IPS-18c (cell line): ENCODE measurements around the gene OR10J5.
"Not testable (repeated sequence)": the region's sequence is repeated elsewhere in the genome, so short reads cannot be mapped to it uniquely, and the experiment has no call there.

Experiments used
- H3K4me3 ChIP-seq: 2 replicates; pipeline ENCODE4 v1.7.0; 2013; ENCODE audit warnings: low read depth, mild to moderate bottlenecking, low read length, moderate library complexity; ENCODE audit not compliant: insufficient read depth
- H3K9me3 ChIP-seq: one replicate; pipeline ENCODE4 v1.6.1; 2013; ENCODE audit warnings: mild to moderate bottlenecking, low read length, moderate library complexity; ENCODE audit not compliant: control insufficient read depth, insufficient read depth

OR10J5 gene

DNA sequence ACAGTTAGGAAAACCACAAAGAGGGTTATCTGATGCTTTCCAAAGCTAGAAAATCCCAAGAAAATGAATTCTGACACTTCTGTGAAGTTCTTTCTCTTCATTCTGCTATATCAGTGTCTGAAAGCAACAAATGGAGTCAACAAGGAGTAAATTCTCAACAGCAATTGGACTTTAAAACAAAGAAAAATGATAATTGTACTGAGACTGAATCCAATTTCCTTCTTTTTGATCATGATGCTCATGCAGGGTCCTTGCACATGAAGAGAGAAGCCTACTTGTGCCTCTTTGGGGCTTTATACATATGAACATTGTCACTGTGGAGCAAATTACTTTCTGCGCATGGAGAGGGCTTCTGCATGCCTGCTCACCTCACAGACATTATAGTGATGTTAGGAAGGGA lies at the start of gene OR10J5:
TSS of gene OR10J5 (minus strand) at position 101 of the 400 bp plus-strand sequence. CDS start at position 101, 0 bp downstream.
- peaks cover 2% of the 10 kb centered on the region for H3K9me3 ChIP-seq
- no peak within 1 kb of the TSS for H3K4me3 ChIP-seq

- no peaks in the 10 kb centered on the region for H3K9me3 ChIP-seq
- no peak overlapping the region for H3K4me3 ChIP-seq
Observed at GRCh38 chr1:159584536-159584935, 48.7 kb upstream of the OR10J5 start.

DNA sequence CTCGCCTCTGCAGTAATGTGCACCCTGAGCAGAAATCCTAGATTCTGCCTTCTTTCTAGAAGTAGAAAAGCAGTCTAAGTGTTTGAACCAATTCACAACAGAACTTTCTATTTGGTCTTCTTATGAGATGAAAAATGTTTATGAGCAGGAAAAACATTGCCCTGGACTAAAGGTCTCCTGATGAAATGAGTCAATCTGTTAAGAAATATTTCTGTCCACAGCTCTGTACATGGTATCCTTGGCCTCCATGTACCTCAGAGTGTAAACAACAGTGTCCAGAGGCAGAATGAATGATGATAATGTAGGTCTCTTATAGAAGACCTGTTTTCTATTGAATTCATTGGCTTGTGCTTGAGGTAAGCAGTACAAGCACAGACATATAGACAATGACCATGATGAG lies 45.6 kb upstream of the OR10J5 start:
- Histone ChIP-seq H3K4me3 (no peak overlapping the region), H3K9me3 (no peaks in the 10 kb centered on the region)

- Histone ChIP-seq H3K4me3 (no peak overlapping the region), H3K9me3 (no peaks in the 10 kb centered on the region)
Observed at GRCh38 chr1:159580340-159580739, 44.5 kb upstream of the OR10J5 start.

GRCh38 chr1:159577446-159577845 lies 41.6 kb upstream of the OR10J5 start:
- Histone ChIP-seq H3K9me3 (peaks cover 3% of the 10 kb centered on the region), H3K4me3 (no peak overlapping the region)

DNA sequence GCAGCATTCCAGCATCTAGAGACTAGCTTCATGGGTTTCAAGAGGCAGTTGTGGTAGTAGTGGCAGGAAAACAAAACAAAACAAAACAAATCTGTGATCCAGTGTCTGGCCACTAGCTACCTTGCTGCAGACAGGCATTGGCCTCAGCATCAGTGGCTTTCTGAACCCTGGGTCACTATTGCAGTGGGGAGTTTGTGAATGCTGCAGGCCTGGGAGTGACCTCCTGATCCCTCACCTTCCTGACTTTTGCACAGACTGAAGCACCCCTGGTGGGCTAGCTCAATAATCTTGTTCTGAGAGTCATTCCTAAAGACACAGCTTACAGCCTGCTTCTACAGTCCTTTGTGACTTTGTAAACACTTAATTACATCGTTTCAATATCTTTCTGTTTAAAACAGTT lies 26.9 kb upstream of the OR10J5 start:
- H3K9me3 ChIP-seq: no peaks in the 10 kb centered on the region

GRCh38 chr1:159561497-159561896 lies 25.7 kb upstream of the OR10J5 start:
- Histone ChIP-seq H3K4me3 (no peak overlapping the region), H3K9me3 (no peaks in the 10 kb centered on the region)

More for the DNA sequence above, 26.9 kb upstream of the OR10J5 start:
- H3K4me3 ChIP-seq: no peak overlapping the region

DNA sequence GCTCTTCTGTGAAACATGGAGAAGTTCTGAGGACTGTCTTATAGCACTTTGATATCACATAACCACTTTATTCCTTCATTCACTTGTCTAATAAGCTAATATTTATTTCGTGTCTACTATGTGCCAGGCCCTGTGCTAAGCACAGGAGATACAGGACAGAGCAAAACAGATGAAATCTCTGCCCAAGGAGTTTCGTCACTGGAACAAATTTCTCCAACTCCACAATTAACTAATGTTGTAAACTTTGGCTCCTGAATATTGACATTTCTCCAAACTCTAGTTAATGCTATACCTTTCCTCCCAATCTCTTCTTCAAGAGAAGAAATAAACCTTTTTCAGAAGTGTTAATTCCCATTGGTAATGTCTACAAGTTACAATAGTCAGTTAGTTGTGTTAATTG lies 24.8 kb upstream of the OR10J5 start:
- no peaks in the 10 kb centered on the region for H3K9me3 ChIP-seq
- H3K4me3 ChIP-seq: no peak overlapping the region

DNA sequence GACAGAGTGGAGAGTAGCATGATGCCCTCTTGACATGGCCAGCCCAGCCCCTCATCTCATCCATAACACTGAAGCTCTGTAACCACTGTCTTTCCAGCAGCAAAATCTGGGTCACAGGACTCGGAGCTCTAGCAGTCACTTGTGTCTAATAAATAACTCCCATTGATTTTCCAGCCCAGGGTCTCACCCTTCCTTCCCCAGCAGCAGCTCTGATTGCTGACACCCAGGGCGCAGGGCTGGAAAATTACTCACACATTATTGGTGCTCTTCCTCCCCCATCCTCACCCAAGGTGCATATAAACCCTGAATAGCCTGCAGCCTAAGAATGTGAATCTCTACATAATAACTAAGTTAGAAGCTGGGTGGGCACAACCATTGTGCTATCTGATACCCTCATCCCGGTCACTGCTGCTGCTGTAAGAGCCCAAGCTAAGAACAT lies 21.1 kb upstream of the OR10J5 start:
- H3K9me3 ChIP-seq: no peaks in the 10 kb centered on the region

GRCh38 chr1:159554696-159555095 lies 18.9 kb upstream of the OR10J5 start:
- Histone ChIP-seq H3K4me3 (no peak overlapping the region), H3K9me3 (no peaks in the 10 kb centered on the region)

More for the DNA sequence above, 21.1 kb upstream of the OR10J5 start:
- no peak overlapping the region for H3K4me3 ChIP-seq

GRCh38 chr1:159554261-159554660 lies 18.5 kb upstream of the OR10J5 start:
- no peaks in the 10 kb centered on the region for H3K9me3 ChIP-seq
- H3K4me3 ChIP-seq: no peak overlapping the region

GRCh38 chr1:159548126-159548525 lies 12.3 kb upstream of the OR10J5 start:
- H3K4me3 ChIP-seq: no peak overlapping the region
- no peaks in the 10 kb centered on the region for H3K9me3 ChIP-seq

DNA sequence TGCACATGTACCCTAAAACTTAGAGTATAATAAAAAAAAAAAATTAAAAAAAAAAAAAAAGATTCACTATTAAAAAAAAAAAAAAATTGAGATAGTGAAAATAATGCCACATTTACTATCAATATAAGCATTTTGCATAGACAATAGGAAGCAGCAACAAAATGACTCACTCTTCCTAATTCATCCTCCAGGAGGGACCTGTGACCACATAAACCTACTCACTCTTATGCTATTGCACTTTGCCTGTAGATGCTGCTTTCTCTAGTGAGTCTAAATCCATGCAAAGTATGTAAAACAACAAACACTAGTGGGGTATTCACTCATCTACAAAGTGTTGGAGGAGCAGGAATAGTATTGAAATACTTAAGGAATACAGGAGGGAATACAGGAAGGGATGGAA lies 2.9 kb downstream of the OR10J5 start:
- H3K4me3 ChIP-seq: no peak overlapping the region
- H3K9me3 ChIP-seq: no peaks in the 10 kb centered on the region

GRCh38 chr1:159524792-159525191 lies 11.0 kb downstream of the OR10J5 start:
- H3K4me3 ChIP-seq, H3K9me3 ChIP-seq: not testable (repeated sequence)

DNA sequence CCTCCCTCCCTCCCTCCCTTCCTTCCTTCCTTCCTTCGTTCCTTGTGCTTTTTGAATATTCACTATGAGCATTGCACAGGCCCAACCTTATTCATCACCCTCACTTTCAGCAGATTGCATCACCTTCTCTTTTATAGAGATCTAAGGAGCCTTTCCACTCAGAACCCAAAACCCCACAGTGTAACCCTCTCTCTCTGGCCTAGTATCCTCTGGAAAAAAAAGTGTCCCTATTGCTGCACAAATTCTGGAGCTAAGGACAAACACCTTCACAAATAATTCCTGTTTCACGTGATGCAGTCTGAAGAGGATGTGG lies 25.6 kb downstream of the OR10J5 start:
- H3K9me3 ChIP-seq: no peaks in the 10 kb centered on the region
- H3K4me3 ChIP-seq: no peak overlapping the region

DNA sequence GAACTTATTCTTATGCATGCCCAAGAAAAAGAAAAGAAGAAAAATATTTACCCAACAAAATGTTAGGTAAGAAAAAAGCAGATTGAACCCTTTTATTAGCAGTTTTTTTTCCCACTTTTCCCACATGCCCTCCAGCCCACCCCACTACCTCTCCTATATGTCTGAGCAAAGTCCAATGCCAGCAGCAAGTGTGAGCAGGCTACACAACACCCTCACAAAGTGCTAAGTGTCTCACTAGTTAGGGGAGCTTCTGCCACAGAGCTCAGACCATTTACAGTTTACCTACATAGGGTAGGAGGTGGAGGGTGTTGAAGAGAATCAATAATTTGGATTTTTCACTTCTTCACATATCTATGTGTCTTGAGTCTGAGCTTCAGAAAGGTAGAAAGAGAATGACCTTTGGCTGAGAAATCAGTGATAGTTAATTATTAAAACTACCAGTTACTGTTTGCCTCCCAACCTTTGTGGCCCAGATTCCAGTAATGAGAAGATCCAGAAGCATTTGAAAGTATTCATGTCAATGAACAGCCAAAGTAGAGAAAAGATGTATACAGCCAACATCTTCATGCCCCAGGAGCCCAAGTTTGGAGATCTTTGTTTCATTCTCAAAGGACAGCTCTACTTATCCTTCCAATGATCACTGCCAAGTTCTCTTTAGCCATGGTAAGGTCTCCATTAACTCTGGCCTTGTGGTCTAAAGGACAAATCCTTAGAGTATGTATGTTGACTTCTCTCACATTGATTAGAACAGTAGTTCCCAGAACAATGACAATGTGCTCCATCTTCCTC lies 26.2 kb downstream of the OR10J5 start:
- Histone ChIP-seq H3K4me3 (no peak overlapping the region), H3K9me3 (no peaks in the 10 kb centered on the region)

- Histone ChIP-seq H3K9me3 (no peaks in the 10 kb centered on the region), H3K4me3 (no peak overlapping the region)
Observed at GRCh38 chr1:159508951-159509350, 26.9 kb downstream of the OR10J5 start.

DNA sequence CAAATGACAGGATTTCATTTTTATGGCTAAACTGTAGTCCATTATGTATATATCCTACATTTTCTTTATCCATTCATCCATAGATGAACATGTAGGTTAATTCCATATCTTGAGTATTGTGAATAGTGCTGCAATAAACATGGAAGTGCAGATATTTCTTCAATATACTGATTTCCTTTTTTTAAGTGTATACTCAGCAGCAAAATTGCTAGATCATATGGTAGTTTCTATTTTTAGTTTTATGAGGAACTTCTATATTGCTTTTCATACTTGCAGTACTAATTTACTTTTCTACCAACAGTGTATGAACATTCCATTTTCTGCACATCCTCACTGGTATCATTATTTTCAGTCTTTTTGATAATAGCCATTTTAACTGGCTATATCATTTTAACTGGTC lies 30.1 kb downstream of the OR10J5 start:
- no peak overlapping the region for H3K4me3 ChIP-seq
- no peaks in the 10 kb centered on the region for H3K9me3 ChIP-seq

DNA sequence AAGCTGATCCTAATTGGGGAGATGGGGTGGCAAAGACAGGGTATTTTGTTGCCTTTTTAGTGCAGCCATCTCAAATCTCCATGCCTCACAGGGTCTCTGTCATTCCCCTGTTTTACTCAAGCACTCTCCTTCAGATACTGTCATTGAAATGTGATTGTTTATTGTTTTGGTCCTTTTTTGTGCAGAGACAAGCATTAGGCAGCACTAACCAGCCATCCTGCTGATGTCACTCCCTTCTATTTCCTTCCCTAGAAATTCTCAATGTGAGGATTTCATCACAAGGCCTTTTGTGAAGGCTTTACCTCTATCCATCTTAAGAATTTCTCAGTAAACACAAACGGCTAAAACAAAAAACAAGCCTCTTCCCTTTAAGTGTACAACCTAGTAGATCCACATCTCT lies 34.7 kb downstream of the OR10J5 start:
- H3K9me3 ChIP-seq: no peaks in the 10 kb centered on the region
- no peak overlapping the region for H3K4me3 ChIP-seq
